Epithelial cell of esophagus (primary cell): ENCODE measurements around the gene GPX4.

Source experiments
- DNase-seq: peaks from one replicate; pipeline ENCODE4 v3.0.0; 2010; ENCODE audit warnings: low read depth
- H3K4me3 ChIP-seq: 2 replicates; pipeline ENCODE4 v1.5.1; 2011; ENCODE audit warnings: mild to moderate bottlenecking, low read length, control low read depth
- TF ChIP-seq, protein P1 (sequence below): IDR thresholded peaks from 2 replicates; pipeline ENCODE4 v1.5.1; 2011; ENCODE audit warnings: low read depth, mild to moderate bottlenecking, low read length, control low read depth, inconsistent platforms; ENCODE audit not compliant: insufficient read depth; ENCODE audit errors: missing control alignments

Gene GPX4

DNA sequence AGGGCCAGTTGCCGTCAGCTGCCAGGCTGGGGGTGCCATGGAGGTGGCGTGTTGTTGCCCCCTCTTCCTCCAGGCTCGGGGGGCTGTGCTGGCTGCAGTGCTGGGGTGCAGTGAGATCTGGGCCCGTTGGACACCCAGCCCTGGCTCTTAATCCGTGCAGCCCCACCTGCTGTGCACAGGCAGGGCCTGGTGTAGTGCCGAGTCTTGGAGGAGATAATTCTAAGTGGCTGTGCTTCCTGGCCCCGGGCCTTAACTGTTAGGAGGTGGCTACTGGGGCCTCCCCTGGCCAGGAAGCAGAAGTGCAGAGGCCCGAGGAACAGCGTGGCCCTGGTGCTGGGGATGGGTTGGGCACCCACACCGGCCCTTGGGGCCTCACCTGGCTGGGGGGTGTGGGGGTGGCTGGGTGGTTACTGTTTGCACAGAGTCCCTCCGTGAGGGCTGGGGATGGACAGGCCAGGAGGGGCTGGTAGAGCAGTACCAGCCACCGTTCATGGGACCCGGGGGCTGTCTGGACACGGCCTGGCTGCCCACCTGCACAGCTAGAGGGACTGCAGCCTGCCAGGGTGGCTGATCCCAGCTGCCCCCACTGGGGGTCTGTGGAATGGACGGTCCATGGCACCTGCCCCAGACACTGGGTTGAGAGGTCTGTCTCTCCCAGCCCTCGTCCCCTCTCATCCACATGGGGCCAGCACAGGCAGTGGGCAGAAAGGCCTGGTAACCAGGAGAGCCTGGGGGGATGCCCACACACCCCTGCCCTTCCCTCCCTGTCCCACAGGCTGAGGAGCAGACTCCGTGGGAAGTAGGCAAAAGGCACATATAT lies 3.3 kb downstream of the GPX4 start:
- TF ChIP-seq, protein P1, sequence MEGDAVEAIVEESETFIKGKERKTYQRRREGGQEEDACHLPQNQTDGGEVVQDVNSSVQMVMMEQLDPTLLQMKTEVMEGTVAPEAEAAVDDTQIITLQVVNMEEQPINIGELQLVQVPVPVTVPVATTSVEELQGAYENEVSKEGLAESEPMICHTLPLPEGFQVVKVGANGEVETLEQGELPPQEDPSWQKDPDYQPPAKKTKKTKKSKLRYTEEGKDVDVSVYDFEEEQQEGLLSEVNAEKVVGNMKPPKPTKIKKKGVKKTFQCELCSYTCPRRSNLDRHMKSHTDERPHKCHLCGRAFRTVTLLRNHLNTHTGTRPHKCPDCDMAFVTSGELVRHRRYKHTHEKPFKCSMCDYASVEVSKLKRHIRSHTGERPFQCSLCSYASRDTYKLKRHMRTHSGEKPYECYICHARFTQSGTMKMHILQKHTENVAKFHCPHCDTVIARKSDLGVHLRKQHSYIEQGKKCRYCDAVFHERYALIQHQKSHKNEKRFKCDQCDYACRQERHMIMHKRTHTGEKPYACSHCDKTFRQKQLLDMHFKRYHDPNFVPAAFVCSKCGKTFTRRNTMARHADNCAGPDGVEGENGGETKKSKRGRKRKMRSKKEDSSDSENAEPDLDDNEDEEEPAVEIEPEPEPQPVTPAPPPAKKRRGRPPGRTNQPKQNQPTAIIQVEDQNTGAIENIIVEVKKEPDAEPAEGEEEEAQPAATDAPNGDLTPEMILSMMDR: no peak
- peak; percentile 71 for DNase-seq
- H3K4me3 ChIP-seq: no peak overlapping the region

- DNase-seq: no peak
- no peak overlapping the region for H3K4me3 ChIP-seq
- TF ChIP-seq, protein P1: no peak
Observed at GRCh38 chr19:1107661-1108261, 4.0 kb downstream of the GPX4 start.

- no peak for DNase-seq
- TF ChIP-seq, protein P1: no peak
- H3K4me3 ChIP-seq: no peak overlapping the region
Observed at GRCh38 chr19:1108291-1109031, 4.7 kb downstream of the GPX4 start.

DNA sequence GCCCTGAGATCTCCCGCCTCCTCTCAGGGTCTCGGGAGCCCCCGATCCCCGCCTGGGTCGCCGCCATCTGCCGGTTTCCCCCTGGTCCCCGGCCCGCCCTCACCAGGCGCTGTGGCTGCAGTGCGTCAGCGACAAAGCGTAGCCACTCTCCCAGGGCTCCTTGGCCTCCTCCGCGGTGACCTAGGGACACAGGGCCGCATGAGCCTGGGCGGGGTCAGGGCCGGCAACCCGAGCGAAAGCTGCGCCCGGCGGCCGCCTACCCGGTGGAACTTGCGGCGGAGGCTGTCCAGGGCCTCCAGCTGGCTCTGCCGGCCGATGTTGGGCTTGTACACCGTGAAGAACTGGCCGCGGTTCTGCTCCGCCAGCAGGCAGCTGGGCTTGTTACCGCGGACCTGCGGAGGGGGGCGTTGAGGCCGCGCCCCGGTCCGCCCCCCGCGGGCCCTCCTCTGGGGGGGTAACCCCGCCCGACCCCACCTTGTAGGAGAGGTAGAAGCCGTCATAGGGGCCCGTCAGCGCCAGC lies 5.3 kb downstream of the GPX4 start:
- H3K4me3 ChIP-seq: no peak overlapping the region
- TF ChIP-seq, protein P1: no peak
- DNase-seq: no peak

DNA sequence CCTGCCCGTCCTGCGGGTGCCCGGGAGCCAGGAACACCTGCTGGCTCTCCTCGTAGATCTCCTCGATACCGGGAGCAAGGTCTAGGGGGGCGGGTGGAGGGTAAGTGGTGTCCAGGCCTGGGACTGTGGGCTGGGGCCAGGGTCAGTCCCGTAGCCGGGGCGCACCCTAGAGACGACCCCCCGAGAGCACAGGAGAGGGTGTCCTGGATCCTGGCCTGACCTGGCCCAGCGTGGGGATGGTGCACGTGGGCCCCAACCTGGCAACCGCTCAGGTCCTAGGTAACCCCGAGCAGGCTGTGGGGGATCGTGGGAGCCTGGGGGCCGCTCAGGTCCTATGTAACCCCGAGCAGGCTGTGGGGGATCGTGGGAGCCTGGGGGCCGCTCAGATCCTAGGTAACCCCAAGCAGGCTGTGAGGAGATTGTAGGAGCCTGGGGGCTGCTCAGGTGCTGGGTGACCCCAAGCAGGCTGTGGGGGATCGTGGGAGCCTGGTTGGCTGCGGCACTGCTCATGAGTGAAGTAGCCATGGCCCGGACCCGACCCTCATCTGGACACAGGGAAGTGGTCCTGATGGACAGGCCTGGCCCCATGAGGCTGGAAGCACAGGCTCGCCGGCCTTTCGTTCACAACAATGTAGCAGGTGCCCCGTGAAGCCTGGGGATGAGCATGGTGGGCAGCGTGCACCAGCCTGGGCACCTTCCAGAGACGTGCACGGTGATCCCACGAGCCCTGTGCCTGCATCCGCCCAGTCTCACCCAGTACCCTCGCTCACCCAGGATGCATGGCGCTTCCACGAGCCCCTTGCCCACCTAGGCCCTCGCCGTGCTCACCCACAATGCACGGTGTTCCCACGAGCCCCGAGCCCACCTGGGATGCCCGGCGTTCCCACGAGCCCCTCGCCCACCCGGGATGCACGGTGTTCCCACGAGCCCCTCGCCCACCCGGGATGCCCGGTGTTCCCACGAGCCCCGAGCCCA lies 6.2 kb downstream of the GPX4 start:
- TF ChIP-seq, protein P1: no peak
- H3K4me3 ChIP-seq: no peak overlapping the region
- no peak for DNase-seq
